Measurements from ENCODE around the gene PDZRN4.
"Not testable (repeated sequence)": the region's sequence is repeated elsewhere in the genome, so short reads cannot be mapped to it uniquely, and the experiment has no call there.

The PDZRN4 gene

GRCh38 chr12:41217727-41218126 lies 29.6 kb downstream of the PDZRN4 start:
- no peak for DNase-seq

GRCh38 chr12:41220931-41221330 lies 32.8 kb downstream of the PDZRN4 start:
- no peak for DNase-seq

DNA sequence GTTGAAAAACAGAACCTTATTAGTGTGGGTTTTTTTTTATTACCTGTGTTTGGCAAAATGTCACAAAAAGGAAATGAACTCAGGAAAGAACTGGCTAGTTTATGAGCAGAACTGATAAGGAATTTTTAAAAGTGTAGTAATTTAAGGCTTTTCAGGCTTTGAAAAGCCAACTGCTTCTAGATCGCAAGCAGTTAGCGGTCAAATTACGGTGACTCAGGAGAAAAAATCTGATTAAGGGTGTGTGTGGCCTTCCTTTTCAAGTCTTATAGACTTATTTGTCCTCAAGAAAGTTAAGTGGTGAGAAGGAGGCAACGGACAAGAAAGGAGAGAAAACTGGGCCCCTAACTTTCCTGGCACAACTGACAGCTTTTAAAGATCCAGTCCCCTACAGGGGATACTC lies 33.4 kb downstream of the PDZRN4 start:
- DNase-seq: no peak

DNA sequence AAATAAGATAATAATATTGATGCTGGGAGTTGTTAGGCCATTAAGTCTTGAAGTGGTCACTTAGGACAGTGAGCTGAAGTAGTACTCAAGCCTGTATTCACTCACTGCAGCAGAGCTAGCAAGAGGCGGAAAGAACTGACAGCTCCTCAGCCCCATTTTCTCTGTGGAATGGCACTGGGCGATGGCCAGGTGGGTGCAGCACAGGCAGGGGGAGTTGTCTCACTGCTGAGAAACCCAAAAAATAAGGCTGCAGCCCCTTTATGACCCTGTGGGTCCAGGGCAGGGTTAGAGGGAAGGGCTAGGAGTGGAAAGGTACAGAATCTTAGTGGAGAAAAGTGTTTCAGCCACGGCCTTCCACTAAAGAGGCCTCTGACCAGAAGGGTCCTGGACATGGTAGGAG lies 35.5 kb downstream of the PDZRN4 start:
- no peak for DNase-seq

DNA sequence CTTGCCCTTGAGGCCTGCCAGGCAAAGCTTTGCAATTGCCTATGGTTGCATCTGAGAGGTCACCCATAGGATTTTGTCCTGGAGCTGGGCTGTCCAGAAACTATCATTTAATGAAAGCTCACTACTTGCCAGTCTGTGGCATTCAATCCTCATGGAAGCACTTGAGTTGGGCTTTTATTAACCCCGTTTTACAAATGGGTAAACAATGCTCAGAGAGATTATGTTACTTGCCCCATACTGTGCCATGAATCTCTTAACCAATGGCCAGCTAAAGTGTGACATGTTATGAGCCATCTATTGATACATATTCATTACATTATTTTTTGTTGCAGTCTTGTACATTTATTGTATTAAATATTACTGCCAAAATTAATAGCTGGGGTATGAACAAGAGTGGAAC lies 35.9 kb downstream of the PDZRN4 start:
- no peak for DNase-seq

DNA sequence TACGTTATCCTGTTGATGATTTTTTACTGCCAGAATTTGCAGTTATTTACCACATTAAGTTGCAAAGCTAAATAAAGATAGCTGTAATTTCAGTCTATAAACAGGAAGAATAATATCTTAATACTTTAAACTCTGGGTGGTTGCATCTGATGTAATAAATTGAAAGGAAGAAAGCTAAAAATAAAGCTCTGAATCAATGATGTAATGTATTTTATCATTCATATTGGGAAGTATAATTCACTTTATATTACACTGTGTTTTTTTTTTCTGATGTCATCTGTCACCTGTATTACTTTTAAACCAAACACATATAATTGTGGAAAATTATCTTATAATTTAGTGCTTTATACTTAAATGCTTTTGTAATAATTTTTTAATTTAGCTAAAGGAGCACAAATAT lies 37.1 kb downstream of the PDZRN4 start:
- no peak for DNase-seq

DNA sequence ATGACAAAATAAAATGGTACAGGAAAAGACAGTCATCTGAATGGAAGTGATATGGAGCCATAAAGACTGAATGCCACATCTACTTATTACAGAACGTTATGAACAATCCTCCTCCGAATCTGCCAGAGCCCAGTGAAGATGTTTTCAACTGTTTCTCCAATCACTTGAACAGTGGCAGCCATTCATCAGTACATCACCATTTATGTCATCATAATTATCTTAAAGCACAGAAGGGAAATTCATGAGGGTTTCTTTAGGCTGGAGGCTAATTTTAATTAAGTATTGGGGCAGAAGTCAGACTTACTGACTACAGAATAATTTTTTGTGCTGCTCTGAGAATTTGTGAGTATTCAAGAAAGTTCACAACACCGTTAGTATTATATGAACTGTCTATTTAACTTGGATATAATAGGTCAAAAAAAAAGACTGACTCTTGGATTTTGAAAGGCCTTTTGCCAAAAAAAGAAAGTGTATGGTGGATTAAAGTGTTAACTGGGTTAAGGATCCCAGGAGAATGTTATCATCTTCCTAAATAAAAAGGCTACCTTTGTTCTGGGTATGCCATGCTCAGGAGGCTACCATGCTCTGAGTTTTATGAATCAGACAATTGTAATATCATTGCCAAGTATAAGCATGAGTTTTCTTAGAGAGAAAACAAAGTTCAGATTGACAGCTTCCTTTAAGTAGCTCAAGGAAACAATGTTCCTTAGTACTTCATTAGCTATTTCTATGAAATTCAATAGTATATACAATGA lies 40.1 kb downstream of the PDZRN4 start:
- DNase-seq: no peak

DNA sequence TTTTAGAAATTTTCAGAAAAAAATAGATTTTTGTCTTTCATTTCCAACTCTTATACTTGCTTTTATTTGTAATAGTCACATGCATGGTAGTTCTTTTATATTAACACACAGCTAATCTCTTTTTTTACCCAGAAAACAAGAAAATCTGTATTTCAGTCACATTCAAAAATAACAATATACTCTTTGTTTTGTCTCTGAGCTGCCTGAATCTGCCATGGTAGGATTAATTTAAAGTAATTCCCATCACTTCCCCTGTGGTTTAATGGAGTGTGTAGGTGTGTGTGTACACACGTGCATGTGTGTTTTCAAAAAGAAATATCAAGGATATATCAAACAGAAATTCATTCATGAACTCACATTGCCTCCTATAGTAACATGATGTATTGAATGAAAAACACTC lies 42.6 kb downstream of the PDZRN4 start:
- no peak for DNase-seq

DNA sequence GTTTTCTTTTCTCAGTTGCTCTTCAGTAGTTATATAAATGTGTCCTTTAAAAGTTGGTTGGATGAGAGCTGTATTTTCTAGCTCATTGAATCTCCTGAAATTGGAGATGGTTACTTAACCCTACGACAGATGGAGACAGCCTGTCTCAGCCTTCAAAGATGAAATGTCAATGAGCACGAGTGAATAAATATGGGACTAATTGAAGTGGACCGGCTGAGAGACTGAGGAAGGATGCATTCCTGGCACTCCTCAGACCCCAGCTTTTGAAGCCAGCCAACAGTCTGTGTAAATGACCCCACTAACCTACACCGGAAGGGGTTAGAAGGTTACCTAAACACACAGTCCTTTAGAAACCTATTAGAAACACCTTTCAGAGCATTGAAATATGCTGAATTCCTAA lies 46.6 kb downstream of the PDZRN4 start:
- DNase-seq: no peak

DNA sequence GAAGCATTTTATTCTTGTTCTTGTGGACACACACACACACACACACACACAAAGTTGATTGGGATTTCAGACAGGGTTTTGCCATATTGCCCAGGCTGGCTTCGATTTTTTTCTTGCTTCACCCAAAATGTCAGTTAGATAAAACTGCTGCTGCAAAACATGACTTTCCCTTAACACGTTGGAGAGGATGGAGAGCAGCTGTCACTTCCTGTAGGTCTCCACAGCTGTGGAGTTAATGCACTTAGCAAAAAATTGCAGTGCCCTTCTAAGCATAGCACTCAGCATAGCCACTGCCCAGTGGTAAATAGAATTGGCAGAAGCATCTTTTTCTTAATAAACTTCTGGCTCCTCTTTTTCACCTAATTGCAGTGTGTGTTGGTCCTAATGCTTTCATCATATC lies 54.5 kb downstream of the PDZRN4 start:
- DNase-seq: no peak

- DNase-seq: peak; percentile 47
Observed at GRCh38 chr12:41248391-41248790, 60.3 kb downstream of the PDZRN4 start.

DNA sequence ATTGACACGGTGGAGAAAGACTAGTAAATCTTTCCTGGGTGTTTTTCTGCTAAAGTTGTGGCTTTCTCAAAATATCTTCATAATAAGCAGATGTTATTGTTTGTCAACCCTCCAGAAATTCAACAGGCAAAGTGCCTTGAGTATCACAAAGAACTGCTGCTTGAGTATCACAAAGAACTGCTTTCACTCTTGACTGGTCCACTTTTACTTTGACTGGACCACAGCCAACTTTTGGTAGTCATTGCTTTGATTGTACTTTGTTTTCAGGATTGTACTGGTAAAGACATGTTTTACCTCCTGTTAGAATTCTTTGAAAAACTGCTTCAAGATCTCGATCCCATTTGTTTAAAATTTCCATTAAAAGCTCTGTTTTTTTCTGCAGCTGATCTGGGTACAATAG lies 62.6 kb downstream of the PDZRN4 start:
- no peak for DNase-seq

- no peak for DNase-seq
Observed at GRCh38 chr12:41254004-41254914, 66.1 kb downstream of the PDZRN4 start.

GRCh38 chr12:41263196-41263595 lies 75.1 kb downstream of the PDZRN4 start:
- DNase-seq: not testable (repeated sequence)

DNA sequence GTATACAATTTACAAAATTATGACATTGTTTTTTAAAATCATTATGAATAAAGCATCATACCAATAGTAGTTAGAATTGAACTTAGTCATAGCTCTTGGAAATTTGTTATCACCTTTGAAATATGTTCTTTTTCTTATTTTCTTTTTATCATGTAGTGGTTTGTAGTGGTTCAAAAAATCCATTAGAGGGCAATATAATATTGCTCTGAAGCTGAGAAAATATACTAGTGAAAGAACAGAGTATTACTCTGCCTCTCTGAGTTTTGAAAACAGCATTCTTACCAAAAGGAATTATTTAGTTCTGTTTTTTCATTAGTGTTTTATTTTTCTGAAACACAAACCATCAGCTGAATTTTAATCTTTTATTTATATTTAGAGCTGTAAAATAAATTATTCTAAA lies 76.2 kb downstream of the PDZRN4 start:
- DNase-seq: peak; percentile 34

GRCh38 chr12:41269056-41269455 lies 80.9 kb downstream of the PDZRN4 start:
- no peak for DNase-seq

- no peak for DNase-seq
Observed at GRCh38 chr12:41271489-41271888, 83.4 kb downstream of the PDZRN4 start.

GRCh38 chr12:41274643-41275042 lies 86.5 kb downstream of the PDZRN4 start:
- DNase-seq: no peak

DNA sequence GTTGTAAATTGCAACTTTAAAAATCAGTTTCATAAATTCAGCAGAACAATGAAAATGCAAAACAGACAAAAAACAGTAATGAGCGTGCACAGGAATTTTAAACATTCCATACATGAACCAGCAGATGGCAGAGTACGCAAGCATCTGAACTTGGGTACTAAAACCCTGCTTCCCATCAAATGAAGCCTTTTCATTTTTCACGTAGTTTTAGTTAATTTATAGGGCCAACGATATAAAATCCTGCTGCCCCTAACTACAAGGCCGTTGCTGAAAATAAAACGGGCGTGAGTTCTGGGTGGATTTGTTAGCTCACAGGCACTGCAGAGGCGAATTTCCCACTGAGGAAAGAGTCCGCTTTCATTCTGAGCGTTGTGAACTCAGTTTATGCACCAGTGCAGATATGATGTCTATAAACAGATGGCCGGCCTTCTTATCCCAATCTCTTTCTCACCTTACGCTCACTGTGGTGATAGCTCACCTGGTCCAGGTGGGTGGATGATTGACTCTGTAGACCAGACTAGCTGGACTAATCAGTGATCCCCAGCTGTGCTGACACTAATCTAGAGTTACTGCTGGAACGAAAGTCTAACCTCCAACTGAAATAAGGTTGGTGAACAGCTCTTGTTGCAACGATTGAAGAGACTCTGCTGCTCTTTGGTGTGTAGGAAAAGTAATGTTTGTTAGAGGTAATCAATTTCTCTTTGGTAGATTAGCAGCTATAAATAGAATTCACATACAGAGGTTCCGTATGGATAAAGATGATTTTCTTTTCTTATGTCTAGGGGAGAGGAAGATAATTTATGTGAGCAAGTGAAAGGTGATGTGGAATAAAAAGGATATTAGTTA lies 89.2 kb downstream of the PDZRN4 start:
- peak; percentile 48 for DNase-seq

GRCh38 chr12:41277946-41278267 lies 89.8 kb downstream of the PDZRN4 start:
- DNase-seq: peak; percentile 19

- DNase-seq: not testable (repeated sequence)
Observed at GRCh38 chr12:41280341-41281095, 92.4 kb downstream of the PDZRN4 start.

- not testable (repeated sequence) for DNase-seq
Observed at GRCh38 chr12:41285470-41285869, 97.3 kb downstream of the PDZRN4 start.

GRCh38 chr12:41286426-41286825 lies 98.3 kb downstream of the PDZRN4 start:
- DNase-seq: peak; percentile 60
